Activated naive CD8-positive, alpha-beta T cell treated with anti-CD3 and anti-CD28 coated beads for 36 hours (primary cell): Measurements from ENCODE around the gene PUM2. TPM values are rescaled to one million over a fixed set of nuclear protein-coding genes. Genes with fewer than 3 reads are reported as not detected.
A peak's percentile ranks its signal among the peaks of the same experiment; 100 is the strongest.

Experiments used
- DNase-seq: peaks from one replicate; pipeline ENCODE4 v3.0.0; 2021
- H3K27ac Mint-ChIP-seq: one replicate; pipeline ENCODE4 v1.8.0; 2022; ENCODE audit warnings: mild to moderate bottlenecking, moderate library complexity, mixed read lengths
- H3K27me3 Mint-ChIP-seq: one replicate; pipeline ENCODE4 v1.8.0; 2022; ENCODE audit warnings: mild to moderate bottlenecking, mixed read lengths
- H3K36me3 Mint-ChIP-seq: one replicate; pipeline ENCODE4 v1.8.0; 2021; ENCODE audit warnings: mild to moderate bottlenecking, mixed read lengths
- H3K4me1 Mint-ChIP-seq: one replicate; pipeline ENCODE4 v1.8.0; 2021; ENCODE audit warnings: mixed read lengths
- H3K4me3 Mint-ChIP-seq: one replicate; pipeline ENCODE4 v1.8.0; 2022; ENCODE audit warnings: mild to moderate bottlenecking, moderate library complexity, mixed read lengths
- H3K9me3 Mint-ChIP-seq: one replicate; pipeline ENCODE4 v1.8.0; 2022; ENCODE audit warnings: mixed read lengths
- total RNA-seq, 2 experiments: library from RNA; stranded (reverse); gene quantifications; one replicate each; pipeline ENCODE4 v1.2.3, GENCODE V29; 2021

The PUM2 gene
- total RNA-seq, 2 experiments from 2014 or later, result 107 to 108 TPM

DNA sequence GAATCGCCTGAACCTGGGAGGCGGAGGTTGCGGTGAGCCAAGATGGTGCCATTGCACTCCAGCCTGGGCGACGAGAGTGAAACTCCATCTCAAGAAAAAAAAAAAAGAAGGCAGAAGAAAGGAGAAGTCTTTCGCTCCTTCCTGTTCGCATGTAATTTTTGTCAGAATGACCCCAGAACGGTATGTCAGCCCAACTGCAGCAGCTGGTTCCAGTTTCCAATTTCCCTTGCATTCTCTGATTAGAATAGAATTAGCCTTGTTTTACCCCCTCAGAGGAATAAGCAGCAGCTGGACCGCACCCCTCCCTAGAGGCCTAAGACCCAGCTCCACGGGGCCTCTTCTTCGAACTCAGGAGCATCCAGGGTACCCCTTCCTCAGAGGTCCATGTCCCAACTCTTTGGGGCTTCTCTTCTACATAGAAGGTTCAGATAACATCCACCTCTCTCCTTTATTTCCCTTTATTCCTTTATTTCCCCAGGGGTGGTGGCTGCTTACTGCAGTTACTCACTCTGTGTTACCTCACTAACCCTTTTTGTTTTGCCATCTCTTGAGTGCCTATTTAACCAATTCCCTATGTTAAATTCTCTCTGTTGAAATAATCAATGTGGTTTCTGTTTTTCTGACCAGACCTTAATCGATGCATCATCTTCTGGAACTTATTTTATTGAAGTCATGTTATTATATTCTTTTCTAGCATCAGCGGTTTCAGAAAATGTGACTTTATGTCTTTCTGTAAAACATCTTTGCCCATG lies 7.2 kb upstream of the PUM2 start:
- H3K4me1 Mint-ChIP-seq, result no peaks in the 10 kb centered on the region
- no peak for DNase-seq
- H3K36me3 Mint-ChIP-seq, result no peaks in the 10 kb centered on the region
- no peak overlapping the region for H3K4me3 Mint-ChIP-seq
- H3K9me3 Mint-ChIP-seq, result no peaks in the 10 kb centered on the region
- no peaks in the 10 kb centered on the region for H3K27me3 Mint-ChIP-seq
- no peak overlapping the region for H3K27ac Mint-ChIP-seq

DNA sequence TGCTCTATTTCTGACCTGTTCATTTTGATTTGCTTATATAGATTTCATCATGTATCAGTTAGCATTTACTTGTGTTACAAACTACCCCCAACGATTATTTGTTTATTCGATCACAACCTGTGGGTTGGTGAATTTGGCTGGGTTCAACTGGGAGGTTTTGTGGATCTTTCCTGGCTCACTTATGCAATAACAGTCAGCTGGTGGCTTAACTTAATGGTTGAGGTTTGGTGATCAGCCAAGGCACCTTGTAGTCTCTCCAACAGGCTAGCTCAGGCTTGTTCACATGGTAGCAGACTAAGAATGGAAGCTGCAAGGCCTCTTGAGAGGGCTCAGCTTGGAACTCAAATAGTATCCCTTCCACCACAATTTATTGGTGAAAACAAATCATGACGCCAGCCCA lies 5.4 kb upstream of the PUM2 start:
- H3K4me1 Mint-ChIP-seq, result no peaks in the 10 kb centered on the region
- H3K36me3 Mint-ChIP-seq, result no peaks in the 10 kb centered on the region
- peaks cover 1% of the 10 kb centered on the region for H3K27me3 Mint-ChIP-seq
- no peak for DNase-seq
- no peaks in the 10 kb centered on the region for H3K9me3 Mint-ChIP-seq
- no peak overlapping the region for H3K4me3 Mint-ChIP-seq
- H3K27ac Mint-ChIP-seq, result no peak overlapping the region

GRCh38 chr2:20355131-20355530 lies 4.5 kb upstream of the PUM2 start:
- H3K9me3 Mint-ChIP-seq, result no peaks in the 10 kb centered on the region
- DNase-seq, result no peak
- H3K27ac Mint-ChIP-seq, result no peak overlapping the region
- no peaks in the 10 kb centered on the region for H3K36me3 Mint-ChIP-seq
- no peak overlapping the region for H3K4me3 Mint-ChIP-seq
- no peaks in the 10 kb centered on the region for H3K4me1 Mint-ChIP-seq
- H3K27me3 Mint-ChIP-seq, result peaks cover 4% of the 10 kb centered on the region

DNA sequence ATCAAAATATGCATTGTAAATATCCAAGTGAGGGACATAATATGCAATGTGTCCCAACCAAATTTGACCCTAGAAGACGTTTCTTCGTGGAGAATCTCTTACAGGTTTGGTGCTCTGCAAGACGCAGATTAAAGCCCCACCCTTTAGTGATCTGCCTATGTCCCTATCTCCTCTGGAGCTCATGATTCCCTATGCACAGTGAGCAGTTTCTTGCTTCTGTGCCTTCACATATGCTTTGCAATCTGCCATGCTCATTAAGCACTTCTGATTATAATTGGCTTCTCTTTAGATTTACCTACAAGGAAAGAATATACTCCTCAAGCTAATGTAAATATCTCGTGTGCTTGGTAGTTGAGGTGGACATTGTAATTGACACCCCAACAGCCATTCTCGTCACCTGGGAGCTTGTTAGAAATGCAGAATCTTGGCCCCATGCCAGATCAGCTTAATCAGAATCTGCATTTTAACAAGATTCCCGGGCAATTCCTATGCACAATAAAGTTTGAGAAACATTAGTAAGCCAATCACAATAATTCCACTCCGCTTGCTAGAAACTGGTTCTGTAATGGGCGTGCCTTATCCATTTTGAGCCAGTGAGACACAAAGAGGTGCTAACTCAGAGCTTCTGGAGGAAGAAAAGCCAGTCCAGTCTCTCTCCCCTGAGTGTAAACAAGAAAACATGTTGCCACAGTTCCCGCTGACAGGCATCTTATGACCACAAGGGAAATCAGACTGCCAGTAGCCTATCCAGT lies 2.8 kb upstream of the PUM2 start:
- H3K4me3 Mint-ChIP-seq, result no peak overlapping the region
- no peak overlapping the region for H3K27ac Mint-ChIP-seq
- peaks cover under 1% of the 10 kb centered on the region for H3K4me1 Mint-ChIP-seq
- H3K27me3 Mint-ChIP-seq, result peaks cover 4% of the 10 kb centered on the region
- peaks cover 16% of the 10 kb centered on the region for H3K36me3 Mint-ChIP-seq
- no peaks in the 10 kb centered on the region for H3K9me3 Mint-ChIP-seq
- DNase-seq, result no peak

DNA sequence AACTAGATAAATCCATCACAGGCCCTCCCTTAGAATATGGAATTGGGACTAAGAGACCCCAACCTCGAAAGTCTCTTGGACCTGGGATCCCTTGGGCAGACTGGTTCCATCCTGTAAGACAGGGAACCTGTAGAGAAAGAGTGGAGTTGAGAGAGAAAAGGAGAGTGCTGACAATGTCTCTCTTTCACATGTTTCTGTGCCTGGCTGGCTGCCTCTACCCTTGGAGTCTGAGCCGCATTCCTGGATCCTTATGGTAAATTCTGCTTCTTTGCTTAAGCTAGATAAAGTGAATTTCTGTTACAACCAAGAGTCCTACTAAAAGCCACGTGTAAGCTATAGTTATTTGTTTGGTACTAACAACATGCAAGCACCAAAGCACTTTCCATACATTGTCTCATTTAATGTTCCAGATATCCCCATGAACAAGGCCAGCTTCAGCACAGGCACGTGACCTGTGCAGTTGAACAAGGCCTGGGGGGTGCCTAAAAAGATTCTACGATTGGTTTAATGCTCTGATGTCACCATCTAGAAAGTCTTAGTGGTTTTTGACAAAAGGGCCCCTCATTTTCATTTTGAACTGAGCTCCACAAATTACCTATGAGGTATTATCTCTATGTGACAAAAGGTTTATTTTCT lies 2.1 kb upstream of the PUM2 start:
- Mint-ChIP-seq H3K27me3 (peaks cover 4% of the 10 kb centered on the region), H3K9me3 (no peaks in the 10 kb centered on the region), H3K4me3 (no peak overlapping the region), H3K4me1 (peaks cover 5% of the 10 kb centered on the region), H3K27ac (no peak overlapping the region), H3K36me3 (peaks cover 19% of the 10 kb centered on the region)
- no peak for DNase-seq

GRCh38 chr2:20352230-20352578 lies 1.6 kb upstream of the PUM2 start:
- no peak overlapping the region for H3K4me3 Mint-ChIP-seq
- peaks cover 22% of the 10 kb centered on the region for H3K36me3 Mint-ChIP-seq
- H3K4me1 Mint-ChIP-seq, result peaks cover 8% of the 10 kb centered on the region
- H3K9me3 Mint-ChIP-seq, result no peaks in the 10 kb centered on the region
- DNase-seq, result no peak
- peaks cover 4% of the 10 kb centered on the region for H3K27me3 Mint-ChIP-seq
- H3K27ac Mint-ChIP-seq, result no peak overlapping the region

GRCh38 chr2:20351555-20352229 lies 1.0 kb upstream of the PUM2 start:
- DNase-seq, result no peak
- Mint-ChIP-seq H3K27ac (no peak overlapping the region), H3K4me3 (no peak overlapping the region), H3K4me1 (peaks cover 12% of the 10 kb centered on the region), H3K27me3 (peaks cover 4% of the 10 kb centered on the region), H3K36me3 (peaks cover 26% of the 10 kb centered on the region), H3K9me3 (no peaks in the 10 kb centered on the region)

GRCh38 chr2:20350041-20350712 lies 467 bp downstream of the PUM2 start:
- Mint-ChIP-seq H3K27me3 (peaks cover 4% of the 10 kb centered on the region), H3K4me1 (peaks cover 27% of the 10 kb centered on the region), H3K27ac (peak overlapping the region; percentile 94), H3K9me3 (no peaks in the 10 kb centered on the region), H3K36me3 (peaks cover 40% of the 10 kb centered on the region), H3K4me3 (peak overlapping the region; percentile 92)
- DNase-seq, result peak; percentile 71

DNA sequence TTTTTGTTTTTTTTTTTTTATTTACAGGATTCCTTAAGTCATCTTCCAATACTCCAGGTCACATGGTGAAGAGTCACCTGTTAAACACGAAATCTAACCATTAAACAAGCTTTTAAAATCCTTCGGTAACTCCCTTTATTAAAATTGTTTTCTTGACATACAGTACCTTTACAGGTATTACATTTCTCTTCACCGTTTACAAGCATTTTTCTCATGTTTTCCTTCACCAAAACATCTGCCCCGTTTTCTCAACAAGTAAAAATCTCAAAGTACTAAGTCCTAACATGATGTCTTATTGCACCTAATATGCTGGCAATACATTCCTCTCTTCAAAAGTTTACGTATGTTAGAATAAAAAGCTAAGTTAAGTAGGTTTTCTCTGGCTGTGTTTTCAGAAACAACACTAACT lies 1.1 kb downstream of the PUM2 start:
- H3K27ac Mint-ChIP-seq, result peak overlapping the region; percentile 94
- H3K4me1 Mint-ChIP-seq, result peaks cover 30% of the 10 kb centered on the region

GRCh38 chr2:20348542-20348941 lies 2.1 kb downstream of the PUM2 start:
- H3K27ac Mint-ChIP-seq, result peak overlapping the region; percentile 77
- peaks cover 4% of the 10 kb centered on the region for H3K27me3 Mint-ChIP-seq
- H3K4me1 Mint-ChIP-seq, result peaks cover 39% of the 10 kb centered on the region
- H3K4me3 Mint-ChIP-seq, result peak overlapping the region; percentile 92
- no peak for DNase-seq
- H3K36me3 Mint-ChIP-seq, result peaks cover 44% of the 10 kb centered on the region
- no peaks in the 10 kb centered on the region for H3K9me3 Mint-ChIP-seq

More for the DNA sequence above, 1.1 kb downstream of the PUM2 start:
- Mint-ChIP-seq H3K4me3 (peak overlapping the region; percentile 92), H3K27me3 (peaks cover 4% of the 10 kb centered on the region), H3K9me3 (no peaks in the 10 kb centered on the region), H3K36me3 (peaks cover 42% of the 10 kb centered on the region)
- DNase-seq, result no peak

DNA sequence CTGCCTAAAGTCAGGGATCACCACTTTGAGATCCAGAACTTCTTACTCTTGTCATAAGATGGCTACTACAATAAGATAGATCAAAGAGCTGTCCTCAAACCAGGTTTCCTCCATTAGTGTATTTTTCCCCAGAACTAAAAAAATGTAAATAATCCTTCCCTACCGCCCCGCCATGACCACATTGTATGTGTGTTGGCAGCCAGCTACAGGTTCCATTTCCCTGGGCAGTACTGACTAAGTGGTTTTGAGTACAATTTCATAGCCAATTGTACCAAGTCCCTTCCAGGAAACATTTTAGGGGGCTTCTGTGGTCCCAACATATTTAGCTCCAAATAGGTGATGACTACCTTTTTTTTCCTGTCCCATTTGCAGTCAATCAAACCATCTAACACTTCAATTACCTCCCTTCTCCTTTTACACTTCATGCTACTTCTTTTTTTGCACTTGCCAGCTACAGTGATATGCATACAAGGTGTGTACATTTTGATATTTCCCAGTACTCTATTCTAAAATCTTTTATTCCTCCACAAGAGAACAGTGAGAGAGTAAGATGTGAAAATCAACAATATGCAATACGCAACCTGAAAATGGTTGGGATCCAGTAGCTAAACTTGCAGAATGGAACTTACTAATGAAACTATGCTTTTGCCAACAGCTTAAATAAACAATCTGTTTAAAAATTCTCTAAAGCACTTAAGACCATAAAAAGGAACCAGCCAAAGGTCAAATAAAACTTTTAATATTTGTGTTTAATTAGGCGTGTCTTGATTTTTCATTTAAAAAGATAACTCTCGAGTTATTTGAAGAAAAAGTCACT lies 3.9 kb downstream of the PUM2 start:
- H3K36me3 Mint-ChIP-seq, result peaks cover 44% of the 10 kb centered on the region
- peaks cover 43% of the 10 kb centered on the region for H3K4me1 Mint-ChIP-seq
- H3K9me3 Mint-ChIP-seq, result no peaks in the 10 kb centered on the region
- H3K27ac Mint-ChIP-seq, result peak overlapping the region; percentile 1
- peaks cover 4% of the 10 kb centered on the region for H3K27me3 Mint-ChIP-seq
- DNase-seq, result no peak
- H3K4me3 Mint-ChIP-seq, result peak overlapping the region; percentile 44

DNA sequence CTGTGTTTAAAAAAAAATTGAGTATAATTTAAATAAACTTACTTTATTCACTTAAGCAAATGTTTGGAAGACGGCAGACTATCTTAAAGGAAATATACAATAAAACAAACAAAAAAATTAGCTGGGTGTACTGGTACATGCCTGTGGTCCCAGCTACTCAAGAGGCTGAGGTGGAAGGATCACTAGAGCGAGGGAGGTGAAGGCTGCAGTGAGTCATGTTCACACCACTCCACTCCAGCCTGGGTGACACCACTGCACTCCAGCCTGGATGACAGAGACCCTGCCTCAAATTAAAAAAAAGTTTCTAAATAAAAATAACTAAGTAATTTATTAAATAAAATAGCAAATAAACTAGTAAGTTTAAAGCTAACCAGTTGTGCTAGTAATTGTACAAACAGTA lies 7.5 kb downstream of the PUM2 start:
- no peaks in the 10 kb centered on the region for H3K9me3 Mint-ChIP-seq
- H3K4me1 Mint-ChIP-seq, result peaks cover 67% of the 10 kb centered on the region
- no peaks in the 10 kb centered on the region for H3K27me3 Mint-ChIP-seq
- peaks cover 36% of the 10 kb centered on the region for H3K36me3 Mint-ChIP-seq
- no peak overlapping the region for H3K4me3 Mint-ChIP-seq
- no peak for DNase-seq
- H3K27ac Mint-ChIP-seq, result no peak overlapping the region

GRCh38 chr2:20339012-20339411 lies 11.6 kb downstream of the PUM2 start:
- peaks cover 68% of the 10 kb centered on the region for H3K4me1 Mint-ChIP-seq
- peaks cover 19% of the 10 kb centered on the region for H3K36me3 Mint-ChIP-seq
- H3K27me3 Mint-ChIP-seq, result no peaks in the 10 kb centered on the region
- H3K4me3 Mint-ChIP-seq, result no peak overlapping the region
- no peak for DNase-seq
- no peak overlapping the region for H3K27ac Mint-ChIP-seq
- no peaks in the 10 kb centered on the region for H3K9me3 Mint-ChIP-seq

GRCh38 chr2:20334605-20335203 lies 15.9 kb downstream of the PUM2 start:
- Mint-ChIP-seq H3K4me1 (peaks cover 71% of the 10 kb centered on the region), H3K36me3 (peaks cover 54% of the 10 kb centered on the region), H3K27me3 (no peaks in the 10 kb centered on the region), H3K27ac (peak overlapping the region; percentile 21), H3K4me3 (no peak overlapping the region), H3K9me3 (peaks cover 22% of the 10 kb centered on the region)
- DNase-seq, result no peak
